Body of pancreas (tissue), 4 donors: ENCODE measurements around the gene KIFC3. TPM values are rescaled to one million over a fixed set of nuclear protein-coding genes. Genes with fewer than 3 reads are reported as not detected.
A peak's percentile ranks its signal among the peaks of the same experiment; 100 is the strongest.

Source experiments
- ATAC-seq: fragments of 150-250 bp; one replicate; pipeline ENCODE4 v1.9.1; 2016
- DNase-seq, 4 donors: peaks; one replicate each; pipeline ENCODE4 v3.0.0-alpha.2; 2019
- H3K27ac ChIP-seq, 4 donors: fragments of 200-600 bp; sonication (generic); 1 replicate in 3 of 4; 2 replicates in 1 of 4; pipeline versions ENCODE4 v1.5.1 to v1.6.1; 2016 to 2019; ENCODE audit warnings: mild to moderate bottlenecking in 1 of 4, mixed read lengths in 1 of 4, moderate library complexity in 1 of 4
- H3K27me3 ChIP-seq, 2 donors: fragments of 200-600 bp; sonication (generic); one replicate each; pipeline ENCODE4 v1.6.0; 2016; ENCODE audit warnings: mild to moderate bottlenecking in 1 of 2
- H3K36me3 ChIP-seq, 2 donors: fragments of 200-600 bp; sonication (generic); replicated peaks in 1 of 2; 2 replicates each; pipeline ENCODE4 v1.5.1; 2016; ENCODE audit warnings: low read depth in 2 of 2; ENCODE audit not compliant: insufficient read depth in 1 of 2
- H3K4me1 ChIP-seq: fragments of 200-600 bp; sonication (generic); one replicate; pipeline ENCODE4 v1.6.0; 2016
- H3K4me3 ChIP-seq, 2 donors: fragments of 200-600 bp; sonication (generic); 1 replicate in 1 of 2; 2 replicates in 1 of 2; pipeline ENCODE4 v1.5.1; 2016 to 2019
- H3K9me3 ChIP-seq, 3 donors: fragments of 200-600 bp; sonication (generic); 1 replicate in 2 of 3; 2 replicates in 1 of 3; pipeline ENCODE4 v1.5.1; 2016
- POLR2A ChIP-seq, 3 donors: fragments of 450-650 bp; IDR thresholded peaks; one replicate each; pipeline ENCODE4 v1.6.1; 2016; ENCODE audit warnings: antibody characterized with exemption in 3 of 3, mild to moderate bottlenecking in 2 of 3
- WGBS, 2 donors: methylation state at CpG; one replicate each; pipeline ENCODE4 v1.1.5; 2017; 5-methylcytosine and 5-hydroxymethylcytosine counted together
- intact Hi-C: fragments of 100-400 bp; cut with DNase I; formaldehyde crosslinking; loops from one replicate; pipeline ENCODE4 v1.15.1; 2023
- total RNA-seq, 2 donors: library from RNA; depleted of rRNA; stranded (reverse); fragments of >200 nt; gene quantifications; one replicate each; pipeline ENCODE4 v1.1.0, GENCODE V29; 2016
- TF ChIP-seq, protein P1 (sequence below), 7 experiments: fragments of 450-650 bp in 4 of 7; fragments of 200-600 bp in 3 of 7; sonication (generic) in 3 of 7; IDR thresholded peaks; one replicate each; pipeline ENCODE4 v1.5.1; 2016 to 2019; ENCODE audit warnings: antibody characterized with exemption in 7 of 7

The KIFC3 gene
- total RNA-seq, 2 donors from 2014 or later, result 120 to 205 TPM

GRCh38 chr16:57758331-57759117 is 43.8 kb downstream of the KIFC3 start:
- Histone ChIP-seq H3K27ac (peak overlapping the region in 2 of 4 donors; percentile 5 to 48), H3K4me3 (no peak overlapping the region), H3K27me3 (no peaks in the 10 kb centered on the region), H3K36me3 (peaks cover 0 to 8% of the 10 kb centered on the region in 2 donors), H3K4me1 (peaks cover 8% of the 10 kb centered on the region), H3K9me3 (no peaks in the 10 kb centered on the region)
- WGBS, 2 donors, result 78 to 83% methylated on average over 16 to 26 of the region's 33 CpGs
- intact Hi-C loops, result loop anchor here (10.0 kb wide), 1 partner anchor 236 kb away; no protein-coding TSS in a partner anchor
- DNase-seq (no peak), ATAC-seq (no peak)
- no peak for TF ChIP-seq POLR2A (IDR thresholded peaks at IDR 0.05)
- TF ChIP-seq, protein P1, sequence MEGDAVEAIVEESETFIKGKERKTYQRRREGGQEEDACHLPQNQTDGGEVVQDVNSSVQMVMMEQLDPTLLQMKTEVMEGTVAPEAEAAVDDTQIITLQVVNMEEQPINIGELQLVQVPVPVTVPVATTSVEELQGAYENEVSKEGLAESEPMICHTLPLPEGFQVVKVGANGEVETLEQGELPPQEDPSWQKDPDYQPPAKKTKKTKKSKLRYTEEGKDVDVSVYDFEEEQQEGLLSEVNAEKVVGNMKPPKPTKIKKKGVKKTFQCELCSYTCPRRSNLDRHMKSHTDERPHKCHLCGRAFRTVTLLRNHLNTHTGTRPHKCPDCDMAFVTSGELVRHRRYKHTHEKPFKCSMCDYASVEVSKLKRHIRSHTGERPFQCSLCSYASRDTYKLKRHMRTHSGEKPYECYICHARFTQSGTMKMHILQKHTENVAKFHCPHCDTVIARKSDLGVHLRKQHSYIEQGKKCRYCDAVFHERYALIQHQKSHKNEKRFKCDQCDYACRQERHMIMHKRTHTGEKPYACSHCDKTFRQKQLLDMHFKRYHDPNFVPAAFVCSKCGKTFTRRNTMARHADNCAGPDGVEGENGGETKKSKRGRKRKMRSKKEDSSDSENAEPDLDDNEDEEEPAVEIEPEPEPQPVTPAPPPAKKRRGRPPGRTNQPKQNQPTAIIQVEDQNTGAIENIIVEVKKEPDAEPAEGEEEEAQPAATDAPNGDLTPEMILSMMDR (IDR thresholded peaks at IDR 0.05), result no peak

DNA sequence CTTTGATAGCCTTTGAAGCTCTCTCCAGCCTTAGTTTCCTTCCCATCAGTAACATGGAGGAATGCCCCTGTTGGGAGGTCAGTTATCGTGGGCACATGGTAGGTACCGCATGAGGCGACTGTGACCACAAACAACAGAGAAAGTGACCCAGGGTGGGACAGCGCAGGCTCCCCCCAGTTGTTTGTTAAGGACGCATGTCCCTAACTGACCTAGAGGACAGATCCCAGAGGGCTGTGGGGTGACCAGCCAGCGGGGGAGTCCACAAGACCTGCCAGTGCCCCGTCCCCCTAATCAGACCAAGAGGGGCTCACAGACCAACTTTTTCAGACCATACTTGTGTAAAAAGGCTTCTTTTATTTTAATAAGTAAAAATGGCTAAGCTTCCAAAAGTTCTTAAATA is 44.4 kb downstream of the KIFC3 start:
- DNase-seq (no peak), ATAC-seq (no peak)
- Histone ChIP-seq H3K4me3 (no peak overlapping the region), H3K27me3 (no peaks in the 10 kb centered on the region), H3K4me1 (peaks cover 8% of the 10 kb centered on the region), H3K36me3 (peaks cover 0 to 8% of the 10 kb centered on the region in 2 donors), H3K9me3 (no peaks in the 10 kb centered on the region), H3K27ac (peak overlapping the region in 3 of 4 donors; percentile 5 to 48 (median 44))
- intact Hi-C loops, result loop anchor here (10.0 kb wide), 1 partner anchor 237 kb away; no protein-coding TSS in a partner anchor
- TF ChIP-seq POLR2A (IDR thresholded peaks at IDR 0.05), result no peak
- TF ChIP-seq, protein P1 (IDR thresholded peaks at IDR 0.05), result no peak
- 94% methylated on average over 7 of the region's 7 CpGs for WGBS, 2 donors

DNA sequence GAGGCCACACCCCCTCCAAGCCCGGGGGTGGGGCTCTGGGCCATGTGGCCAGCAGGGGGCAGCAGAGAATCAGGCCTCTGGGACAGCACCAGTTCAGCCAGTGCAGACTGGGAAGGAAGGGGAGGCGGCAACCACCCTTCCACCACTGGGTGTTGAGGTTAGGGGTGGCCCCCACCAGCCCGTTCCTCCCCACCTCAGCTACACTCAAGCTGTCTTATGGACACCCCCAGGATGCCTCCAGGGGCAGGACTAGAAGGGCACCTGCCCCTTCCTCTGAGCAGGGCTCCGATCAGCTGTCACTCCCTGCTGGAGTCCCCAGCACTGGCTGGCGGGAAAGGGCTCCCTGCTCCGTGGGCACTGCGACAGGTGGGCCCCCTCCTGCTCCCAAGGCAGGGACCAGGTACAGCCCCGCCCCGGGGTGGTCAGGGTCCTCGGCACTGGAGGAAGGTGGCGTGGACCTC is 44.9 kb downstream of the KIFC3 start:
- H3K9me3 ChIP-seq, result no peaks in the 10 kb centered on the region
- intact Hi-C loops, result loop anchor here (10.0 kb wide), 1 partner anchor 237 kb away; no protein-coding TSS in a partner anchor
- H3K4me1 ChIP-seq, result peaks cover 8% of the 10 kb centered on the region
- H3K27ac ChIP-seq, result peak overlapping the region in 3 of 4 donors; percentile 44 to 55 (median 48)
- peaks cover 0 to 8% of the 10 kb centered on the region in 2 donors for H3K36me3 ChIP-seq
- ATAC-seq (peak; percentile 91), DNase-seq (peak; percentile 85 to 91 (median 88))
- no peaks in the 10 kb centered on the region for H3K27me3 ChIP-seq
- H3K4me3 ChIP-seq, result no peak overlapping the region
- TF ChIP-seq, protein P1 (IDR thresholded peaks at IDR 0.05), result peak; percentile 93 to 99 (median 95)
- TF ChIP-seq POLR2A (IDR thresholded peaks at IDR 0.05), result no peak
- 0 to 61% methylated on average over 1 to 9 of the region's 11 CpGs for WGBS, 2 donors

DNA sequence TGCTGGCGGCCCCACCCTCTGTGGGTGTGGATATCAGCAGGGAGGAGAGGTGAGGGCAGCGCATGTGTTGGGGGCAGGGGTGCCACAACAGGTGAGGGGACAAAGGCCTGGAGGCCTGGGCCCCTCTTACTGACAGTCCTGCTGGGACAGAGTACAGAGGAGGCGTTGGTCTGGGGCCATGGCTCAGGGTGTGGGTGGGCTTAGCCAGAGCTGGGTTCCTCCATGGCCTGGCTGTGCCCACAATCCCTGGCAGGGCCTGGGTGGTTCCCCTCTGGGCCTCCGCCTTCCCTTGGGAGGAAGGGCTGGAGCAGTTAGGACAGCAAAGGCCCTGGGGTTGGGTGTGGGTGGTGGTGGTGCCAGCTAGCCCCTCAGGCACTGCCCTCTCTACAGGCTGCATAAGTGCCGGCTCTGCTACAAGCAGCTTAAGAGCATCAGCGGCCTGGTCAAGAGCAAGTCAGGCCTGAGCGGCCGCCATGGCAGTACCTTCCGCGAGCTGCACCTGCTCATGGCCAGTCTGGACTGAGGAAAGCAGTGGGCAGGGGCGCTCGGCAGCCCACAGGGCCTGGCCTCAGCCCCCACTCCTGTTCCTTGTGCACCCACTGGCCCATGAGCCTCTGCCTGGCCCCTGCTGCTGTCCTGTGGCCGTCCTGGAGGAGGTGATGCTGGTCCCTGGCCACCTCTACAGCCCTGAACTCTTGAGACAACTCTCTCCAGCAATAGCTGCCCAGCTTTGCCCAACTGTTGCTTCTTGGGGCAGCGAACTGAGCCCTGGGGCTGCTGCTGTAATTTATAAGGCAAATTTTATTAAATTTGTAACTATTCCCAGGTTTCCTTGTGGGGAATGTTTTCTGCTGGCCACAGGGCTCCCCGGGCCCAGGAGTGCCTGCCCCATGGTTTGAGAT is 45.6 kb downstream of the KIFC3 start:
- no peak for ATAC-seq
- peaks cover 0 to 8% of the 10 kb centered on the region in 2 donors for H3K36me3 ChIP-seq
- WGBS, 2 donors, result 50 to 79% methylated on average over 4 to 14 of the region's 15 CpGs
- intact Hi-C loops, result loop anchor here (10.0 kb wide), 1 partner anchor 238 kb away; no protein-coding TSS in a partner anchor
- no peaks in the 10 kb centered on the region for H3K9me3 ChIP-seq
- H3K4me3 ChIP-seq, result no peak overlapping the region
- peak in 1 of 4 donors; percentile 6 for DNase-seq
- no peak for TF ChIP-seq POLR2A (IDR thresholded peaks at IDR 0.05)
- TF ChIP-seq, protein P1 (IDR thresholded peaks at IDR 0.05), result no peak
- no peaks in the 10 kb centered on the region for H3K27me3 ChIP-seq
- H3K4me1 ChIP-seq, result peaks cover 8% of the 10 kb centered on the region
- peak overlapping the region in 2 of 4 donors; percentile 7 to 44 for H3K27ac ChIP-seq
